Measurements from ENCODE around the gene MUSK. TPM values are rescaled to one million over a fixed set of nuclear protein-coding genes. Genes with fewer than 3 reads are reported as not detected.

Gene MUSK
- total RNA-seq, 3 donors from 2014 or later: 0.32 TPM; not detected in 2

GRCh38 chr9:110765926-110766325 lies 97.3 kb downstream of the MUSK start:
- Histone ChIP-seq H3K4me1 (no peaks in the 10 kb centered on the region), H3K9me3 (no peaks in the 10 kb centered on the region), H3K27ac (no peak overlapping the region), H3K4me3 (no peak overlapping the region), H3K36me3 (no peaks in the 10 kb centered on the region), H3K27me3 (no peaks in the 10 kb centered on the region)
- TF ChIP-seq CTCF (IDR thresholded peaks at IDR 0.05) (no peak), POLR2A (IDR thresholded peaks at IDR 0.05) (no peak), POLR2AphosphoS5 (IDR thresholded peaks at IDR 0.05) (no peak)
- no peak for DNase-seq (ENCODE audit: low spot score in 2 of 2)
- intact Hi-C loops (cut with DNase I; ENCODE audit: low total_unique reads): no loop called here

DNA sequence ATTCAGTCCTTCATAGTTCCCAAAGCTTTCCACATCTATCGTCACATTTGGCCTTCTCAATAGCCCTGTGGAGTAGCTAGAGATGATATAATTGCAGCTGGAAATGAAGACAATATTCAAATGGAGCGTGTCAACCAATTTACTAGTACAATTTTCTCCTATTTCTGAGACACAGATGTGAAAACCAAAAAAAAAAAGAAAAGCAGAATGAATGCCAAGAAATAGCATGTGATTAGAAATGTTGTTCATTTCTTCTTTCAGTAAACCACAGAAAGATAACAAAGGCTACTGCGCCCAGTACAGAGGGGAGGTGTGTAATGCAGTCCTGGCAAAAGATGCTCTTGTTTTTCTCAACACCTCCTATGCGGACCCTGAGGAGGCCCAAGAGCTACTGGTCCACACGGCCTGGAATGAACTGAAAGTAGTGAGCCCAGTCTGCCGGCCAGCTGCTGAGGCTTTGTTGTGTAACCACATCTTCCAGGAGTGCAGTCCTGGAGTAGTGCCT lies 99.0 kb downstream of the MUSK start:
- TF ChIP-seq POLR2A (IDR thresholded peaks at IDR 0.05): no peak
- TF ChIP-seq POLR2AphosphoS5 (IDR thresholded peaks at IDR 0.05): peak in 2 of 3 donors; percentile 23 to 52
- no peak overlapping the region for H3K4me3 ChIP-seq
- DNase-seq (ENCODE audit: low spot score in 2 of 2): no peak
- H3K36me3 ChIP-seq: no peaks in the 10 kb centered on the region
- H3K27me3 ChIP-seq: no peaks in the 10 kb centered on the region
- no peaks in the 10 kb centered on the region for H3K4me1 ChIP-seq
- intact Hi-C loops (cut with DNase I; ENCODE audit: low total_unique reads): no loop called here
- H3K9me3 ChIP-seq: no peaks in the 10 kb centered on the region
- H3K27ac ChIP-seq: no peak overlapping the region

- no peak for TF ChIP-seq POLR2A (IDR thresholded peaks at IDR 0.05)
- no peak for TF ChIP-seq CTCF (IDR thresholded peaks at IDR 0.05)
- no peak for TF ChIP-seq POLR2AphosphoS5 (IDR thresholded peaks at IDR 0.05)
- no peak for DNase-seq (ENCODE audit: low spot score in 2 of 2)
- Histone ChIP-seq H3K27me3 (no peaks in the 10 kb centered on the region), H3K9me3 (no peaks in the 10 kb centered on the region), H3K4me1 (no peaks in the 10 kb centered on the region), H3K27ac (no peak overlapping the region), H3K4me3 (no peak overlapping the region), H3K36me3 (no peaks in the 10 kb centered on the region)
- intact Hi-C loops (cut with DNase I; ENCODE audit: low total_unique reads): no loop called here
Observed at GRCh38 chr9:110768886-110769285, 100.3 kb downstream of the MUSK start.

DNA sequence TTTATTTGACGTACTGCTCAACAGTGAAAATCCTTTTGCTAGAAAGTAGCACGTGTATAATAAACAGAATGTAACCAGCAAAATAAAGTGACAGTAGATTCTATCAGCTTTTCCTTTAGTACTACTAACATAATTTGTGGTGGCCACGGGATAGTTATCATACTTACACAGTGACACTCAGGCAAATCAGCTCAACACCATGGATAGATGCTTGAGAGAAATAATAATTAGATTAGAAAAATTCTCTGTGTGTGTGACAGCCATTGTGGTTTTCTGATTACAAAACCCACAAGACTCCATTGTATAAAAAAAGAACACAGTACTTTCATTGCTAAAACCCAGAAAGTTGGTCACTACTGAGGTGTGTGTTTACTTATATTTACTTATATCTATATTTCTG lies 101.1 kb downstream of the MUSK start:
- H3K4me3 ChIP-seq: no peak overlapping the region
- DNase-seq (ENCODE audit: low spot score in 2 of 2): no peak
- H3K36me3 ChIP-seq: no peaks in the 10 kb centered on the region
- no peaks in the 10 kb centered on the region for H3K9me3 ChIP-seq
- H3K27me3 ChIP-seq: no peaks in the 10 kb centered on the region
- TF ChIP-seq POLR2A (IDR thresholded peaks at IDR 0.05): no peak
- no peak for TF ChIP-seq POLR2AphosphoS5 (IDR thresholded peaks at IDR 0.05)
- TF ChIP-seq CTCF (IDR thresholded peaks at IDR 0.05): no peak
- no peak overlapping the region for H3K27ac ChIP-seq
- intact Hi-C loops (cut with DNase I; ENCODE audit: low total_unique reads): no loop called here
- no peaks in the 10 kb centered on the region for H3K4me1 ChIP-seq

- H3K27ac ChIP-seq: no peak overlapping the region
- H3K36me3 ChIP-seq: no peaks in the 10 kb centered on the region
- intact Hi-C loops (cut with DNase I; ENCODE audit: low total_unique reads): no loop called here
- H3K4me3 ChIP-seq: no peak overlapping the region
- DNase-seq (ENCODE audit: low spot score in 2 of 2): no peak
- no peak for TF ChIP-seq CTCF (IDR thresholded peaks at IDR 0.05)
- TF ChIP-seq POLR2A (IDR thresholded peaks at IDR 0.05): no peak
- no peak for TF ChIP-seq POLR2AphosphoS5 (IDR thresholded peaks at IDR 0.05)
- H3K4me1 ChIP-seq: no peaks in the 10 kb centered on the region
- H3K9me3 ChIP-seq: no peaks in the 10 kb centered on the region
- H3K27me3 ChIP-seq: no peaks in the 10 kb centered on the region
Observed at GRCh38 chr9:110775724-110776123, 107.1 kb downstream of the MUSK start.

DNA sequence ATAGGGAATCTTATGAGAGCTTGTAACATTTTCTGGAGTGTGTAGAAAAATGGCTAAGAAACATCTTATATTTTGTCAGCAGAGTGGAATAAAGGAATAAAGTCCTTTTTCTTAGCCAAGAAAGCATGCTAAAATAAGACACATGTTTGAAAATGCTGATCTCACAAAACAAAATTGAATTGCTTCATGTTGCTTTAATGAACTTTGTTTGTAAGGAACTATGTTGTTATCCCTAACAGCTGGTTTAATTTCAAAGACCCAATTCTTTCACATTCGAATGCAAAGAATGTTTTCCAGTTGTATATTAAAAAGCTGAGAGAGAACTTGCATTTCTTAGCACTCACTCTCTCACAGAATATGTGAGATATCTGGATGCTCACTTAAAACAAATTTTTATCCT lies 107.6 kb downstream of the MUSK start:
- no peaks in the 10 kb centered on the region for H3K4me1 ChIP-seq
- H3K27me3 ChIP-seq: no peaks in the 10 kb centered on the region
- DNase-seq (ENCODE audit: low spot score in 2 of 2): no peak
- TF ChIP-seq POLR2AphosphoS5 (IDR thresholded peaks at IDR 0.05) (no peak), POLR2A (IDR thresholded peaks at IDR 0.05) (no peak), CTCF (IDR thresholded peaks at IDR 0.05) (no peak)
- H3K4me3 ChIP-seq: no peak overlapping the region
- no peaks in the 10 kb centered on the region for H3K9me3 ChIP-seq
- H3K36me3 ChIP-seq: no peaks in the 10 kb centered on the region
- peak overlapping the region in 1 of 2 donors; percentile 53 for H3K27ac ChIP-seq
- intact Hi-C loops (cut with DNase I; ENCODE audit: low total_unique reads): no loop called here
